KG1 (cell line): ENCODE measurements around the gene ERCC6L2.

Experiments
- DNase-seq: peaks from one replicate; lab custom pipeline; 2025; lab: John Stamatoyannopoulos, UW

ERCC6L2 gene

DNA sequence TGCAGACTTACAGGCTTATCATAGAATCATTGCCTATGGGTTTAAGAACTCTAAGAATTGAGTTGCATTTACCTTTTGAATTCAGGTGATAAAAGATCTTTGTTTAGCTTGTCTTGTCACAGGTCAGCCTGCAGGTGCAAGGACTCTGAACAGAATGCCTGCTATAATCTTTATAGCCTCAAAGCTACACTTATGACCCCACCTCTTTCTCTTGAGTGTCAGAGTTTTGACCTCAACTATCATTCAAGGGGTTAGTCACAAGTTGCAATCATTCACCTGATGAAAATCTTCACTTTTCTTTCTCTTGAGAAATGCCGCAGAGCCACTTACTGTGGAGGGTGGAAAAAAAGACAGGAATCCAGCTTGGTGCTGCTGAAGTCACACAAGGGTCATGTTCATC is 49.5 kb downstream of the ERCC6L2 start:
- DNase-seq: no peak

DNA sequence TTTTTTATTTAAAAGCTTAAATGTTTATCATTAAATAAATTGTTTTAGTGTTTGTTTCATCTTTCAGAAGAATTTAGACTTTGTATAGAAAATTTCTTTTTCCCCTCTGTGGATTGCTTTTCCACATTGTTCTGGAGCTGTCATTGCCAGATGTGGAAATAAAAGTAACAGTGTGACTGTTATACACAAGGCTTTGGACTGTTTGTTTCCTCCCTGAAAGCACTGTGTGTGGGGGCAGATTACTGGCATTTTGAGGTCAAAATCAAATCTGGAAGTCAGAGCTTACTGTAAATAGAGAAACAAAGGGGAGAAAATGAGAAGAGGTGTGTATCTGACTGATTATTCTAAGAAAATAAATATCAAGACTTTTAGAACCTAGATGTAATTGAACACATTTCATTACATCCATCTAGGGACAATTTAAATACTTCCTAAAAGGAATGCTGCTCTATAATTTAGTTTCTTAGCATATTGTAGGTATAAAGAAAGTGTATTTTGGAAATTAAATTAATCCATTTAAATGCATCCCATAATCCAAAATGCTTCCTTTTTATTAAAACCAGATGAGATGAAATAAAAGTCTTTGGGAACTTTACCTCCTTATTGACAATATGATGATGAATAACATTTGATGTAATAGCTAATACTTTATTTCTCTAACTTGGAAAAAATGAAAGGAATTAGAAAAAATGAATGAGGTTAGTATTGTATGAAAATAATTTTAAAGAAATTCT is 51.9 kb downstream of the ERCC6L2 start:
- DNase-seq: no peak

DNA sequence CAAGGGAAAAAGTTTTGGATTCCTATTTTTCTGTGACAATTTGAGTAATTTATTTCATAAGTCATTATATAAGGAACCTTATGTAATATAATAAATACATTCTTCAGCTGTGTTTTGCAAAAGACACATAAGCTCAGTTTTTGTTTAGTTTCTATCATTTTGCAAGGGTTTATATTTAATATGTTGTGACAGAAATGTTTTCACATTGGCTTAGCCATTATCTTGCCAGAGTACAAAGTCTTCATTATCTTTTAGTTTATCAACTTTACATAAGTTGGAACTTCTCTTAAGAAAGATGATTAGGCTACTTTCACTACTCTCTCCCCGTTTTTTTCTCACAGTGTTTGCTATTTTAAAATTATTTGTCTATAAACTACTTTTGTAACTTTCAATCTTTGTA is 54.8 kb downstream of the ERCC6L2 start:
- no peak for DNase-seq

DNA sequence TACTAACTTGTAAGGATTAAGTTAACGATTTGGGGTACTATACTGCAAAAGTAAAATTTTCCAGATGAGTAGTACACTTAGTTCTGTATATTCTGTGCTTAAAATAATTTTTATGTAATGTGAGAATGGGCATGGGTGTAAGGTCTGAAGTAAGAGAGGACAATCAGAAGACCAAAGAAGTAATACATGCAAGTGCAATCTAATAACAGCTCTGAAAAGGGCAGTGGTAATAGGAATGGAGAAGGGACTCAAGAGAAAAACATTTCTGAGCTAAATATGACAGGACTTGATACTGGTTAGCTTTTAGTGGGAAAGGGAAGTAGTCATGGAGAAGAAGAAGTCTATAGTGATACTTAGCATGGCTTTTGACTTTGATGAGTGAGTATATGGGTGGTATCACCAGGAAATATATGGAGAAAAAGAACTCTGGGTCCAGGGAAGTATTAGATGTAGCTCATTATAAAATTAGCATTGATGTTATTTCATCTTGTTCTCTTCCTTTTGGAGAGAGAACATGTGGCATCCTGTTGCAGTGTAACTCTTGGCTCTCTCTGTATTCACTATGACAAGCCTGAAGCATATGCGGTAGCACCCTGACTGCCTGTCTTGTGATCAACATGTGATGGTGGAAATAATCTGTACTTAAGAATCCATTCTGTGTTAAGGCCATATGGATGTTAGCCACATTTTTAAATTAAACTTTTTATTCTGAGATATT is 60.5 kb downstream of the ERCC6L2 start:
- DNase-seq: no peak

DNA sequence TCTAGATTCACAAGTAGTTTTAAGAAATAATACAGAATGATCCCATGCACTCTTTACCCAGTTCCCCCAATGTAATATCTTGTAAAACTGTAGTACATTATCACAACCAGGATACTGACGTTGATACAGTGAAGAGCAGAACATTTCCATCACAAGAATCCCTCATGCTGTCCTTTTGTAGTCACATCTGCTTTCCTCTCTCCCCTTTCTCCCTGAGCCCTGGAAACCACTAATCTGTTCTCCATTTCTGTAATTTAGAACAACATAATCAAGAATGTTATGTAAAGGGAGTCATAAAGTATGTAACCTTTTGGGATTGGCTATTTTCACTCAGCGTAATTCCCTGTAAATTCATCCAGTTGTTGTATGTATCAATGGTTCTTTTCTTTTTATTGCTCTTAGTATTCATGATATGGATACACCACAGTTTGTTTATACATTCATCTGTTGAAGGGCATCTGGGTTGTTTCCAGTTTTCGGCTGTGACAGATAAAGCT is 61.1 kb downstream of the ERCC6L2 start:
- no peak for DNase-seq

DNA sequence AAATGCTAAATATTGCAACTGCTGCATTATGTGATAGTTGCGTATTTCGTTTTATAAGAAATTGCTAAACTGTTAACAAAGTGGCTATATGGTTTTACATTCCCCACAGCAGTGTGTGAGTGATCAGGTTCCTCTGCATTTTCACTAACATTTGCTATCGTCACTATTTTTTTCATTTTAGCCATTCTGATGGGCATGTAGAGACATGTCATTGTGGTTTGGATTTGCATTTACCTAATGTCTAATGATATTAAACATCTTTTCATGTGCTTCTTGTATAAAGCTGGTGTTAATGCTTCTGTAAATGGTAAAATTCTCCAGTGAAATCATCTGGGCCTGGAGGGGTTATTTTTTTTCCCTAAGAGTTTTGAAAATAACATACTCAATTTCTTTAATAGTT is 61.6 kb downstream of the ERCC6L2 start:
- DNase-seq: no peak

DNA sequence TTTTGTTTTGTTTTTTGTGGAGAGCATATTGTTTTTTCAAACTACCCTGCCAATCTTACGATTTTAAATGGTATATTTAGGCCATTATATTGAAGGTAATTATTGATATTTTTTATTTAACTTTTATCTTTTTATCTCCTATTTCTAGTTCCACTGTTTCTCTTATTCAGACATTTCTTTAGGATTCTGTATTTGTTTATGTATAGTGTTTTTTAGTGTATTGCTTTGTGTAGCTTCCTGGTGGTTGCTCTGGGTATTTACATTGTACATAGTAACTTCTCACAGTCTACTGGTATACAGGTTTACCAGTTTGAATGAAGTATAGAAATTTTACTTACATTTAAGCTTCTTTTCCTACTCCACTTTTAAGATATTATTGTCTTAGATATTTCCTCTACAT is 63.2 kb downstream of the ERCC6L2 start:
- DNase-seq: no peak

DNA sequence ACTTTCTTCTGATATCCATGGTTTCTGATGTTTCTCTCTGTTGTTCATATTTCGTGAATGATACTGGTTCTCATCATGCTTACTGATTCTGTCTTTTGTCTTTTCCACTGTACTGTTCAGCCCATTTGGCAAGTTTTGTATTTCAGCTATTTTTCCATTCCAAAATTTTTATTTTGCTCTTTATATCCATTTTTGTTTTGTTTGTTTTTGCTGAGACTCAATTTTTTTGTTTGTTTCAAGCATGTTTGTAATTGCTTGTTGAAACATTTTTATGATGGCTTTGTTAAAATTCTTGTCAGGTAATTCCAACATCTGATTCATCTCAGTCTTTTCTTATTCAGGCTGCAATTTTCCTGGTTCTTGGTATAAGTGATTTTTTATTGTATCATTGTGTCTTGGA is 64.0 kb downstream of the ERCC6L2 start:
- DNase-seq: no peak

DNA sequence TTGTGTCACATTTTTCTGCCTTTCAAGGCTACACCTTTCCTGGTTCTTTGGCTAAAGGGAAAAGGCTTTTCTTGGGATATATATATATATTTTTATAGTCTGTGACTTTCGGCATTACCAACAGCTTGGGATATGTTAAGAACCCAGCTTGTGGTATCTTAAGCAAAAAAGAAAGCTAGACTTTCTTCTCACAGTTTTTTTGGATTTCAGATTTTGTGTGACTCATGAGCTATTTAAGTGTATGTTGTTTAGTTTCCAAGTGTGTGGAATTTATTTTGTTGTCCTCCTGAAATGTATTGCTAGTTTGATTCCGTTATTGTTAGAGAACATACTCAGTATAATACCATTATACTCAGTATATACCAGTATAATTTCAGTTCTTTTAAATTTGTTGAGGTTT is 64.8 kb downstream of the ERCC6L2 start:
- DNase-seq: no peak

DNA sequence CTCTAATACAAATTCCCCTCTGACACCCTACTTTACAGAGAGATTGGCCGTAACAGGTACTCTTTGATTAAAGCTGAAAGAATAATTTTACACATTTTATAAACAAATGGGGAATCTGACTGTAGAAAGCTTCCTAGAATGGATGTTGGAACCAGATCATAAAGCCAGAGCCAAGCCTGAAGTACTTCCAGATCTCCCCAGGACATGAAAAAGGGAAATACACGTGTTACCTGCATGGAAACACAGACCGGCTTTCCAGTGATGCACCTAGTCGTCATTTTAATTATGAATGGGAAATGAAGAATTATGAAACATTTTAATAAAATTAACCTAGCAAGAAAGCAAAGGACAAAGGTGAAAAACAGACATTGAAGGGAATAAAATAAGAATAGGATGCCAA is 66.5 kb downstream of the ERCC6L2 start:
- no peak for DNase-seq

DNA sequence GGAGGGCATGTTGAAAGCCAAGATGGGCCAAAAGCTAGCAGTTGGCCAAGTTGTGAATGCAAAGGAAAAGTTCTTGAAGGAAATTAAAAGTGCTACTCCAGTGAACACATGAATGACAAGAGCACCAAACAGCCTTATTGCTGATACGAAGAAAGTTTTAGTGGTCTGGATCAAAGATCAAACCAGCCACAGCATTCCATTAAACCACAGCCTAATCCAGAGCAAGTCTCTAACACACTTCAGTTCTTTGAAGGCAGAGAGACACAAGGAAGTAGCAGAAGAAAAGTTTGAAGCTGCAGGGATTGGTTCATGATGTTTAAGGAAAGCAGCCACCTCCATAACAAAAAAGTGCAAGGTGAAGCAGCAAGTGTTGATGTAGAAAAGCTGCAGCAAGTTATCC is 71.6 kb downstream of the ERCC6L2 start:
- no peak for DNase-seq

DNA sequence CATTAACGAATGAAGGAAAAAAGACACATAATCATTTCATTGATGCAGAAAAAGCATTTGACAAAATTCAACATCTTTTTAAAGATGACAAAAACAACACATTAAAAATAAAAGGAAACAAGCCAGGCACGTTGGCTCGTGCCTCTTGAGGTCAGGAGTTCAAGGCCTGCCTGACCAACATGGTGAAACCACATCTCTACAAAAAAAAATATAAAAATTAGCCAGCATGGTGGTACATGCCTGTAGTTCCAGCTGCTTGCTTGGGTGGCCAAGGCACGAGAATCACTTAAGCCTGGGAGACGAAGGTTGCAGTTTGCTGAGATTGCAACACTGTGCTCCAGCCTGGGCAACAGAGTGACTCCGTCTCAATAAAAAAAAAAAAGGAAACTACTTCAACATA is 77.0 kb downstream of the ERCC6L2 start:
- DNase-seq: no peak

DNA sequence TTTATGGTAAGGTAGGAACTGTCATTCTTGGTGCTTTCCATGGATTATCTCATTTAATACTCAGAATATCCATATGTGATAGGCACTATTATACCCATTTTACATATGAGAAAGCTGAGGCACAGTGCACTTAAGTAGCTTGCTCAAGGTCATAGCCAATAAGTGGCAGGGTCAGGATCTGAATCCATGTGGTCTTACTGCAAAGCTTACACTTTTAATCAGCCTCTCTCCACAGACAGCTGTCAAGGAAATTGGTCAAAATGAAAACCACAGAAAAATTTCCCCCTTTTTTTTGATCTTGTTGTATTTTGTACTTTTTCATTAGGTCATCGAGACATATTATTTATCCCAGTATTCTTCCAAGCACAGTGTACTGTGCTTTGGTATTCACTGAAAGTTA is 78.5 kb downstream of the ERCC6L2 start:
- no peak for DNase-seq

DNA sequence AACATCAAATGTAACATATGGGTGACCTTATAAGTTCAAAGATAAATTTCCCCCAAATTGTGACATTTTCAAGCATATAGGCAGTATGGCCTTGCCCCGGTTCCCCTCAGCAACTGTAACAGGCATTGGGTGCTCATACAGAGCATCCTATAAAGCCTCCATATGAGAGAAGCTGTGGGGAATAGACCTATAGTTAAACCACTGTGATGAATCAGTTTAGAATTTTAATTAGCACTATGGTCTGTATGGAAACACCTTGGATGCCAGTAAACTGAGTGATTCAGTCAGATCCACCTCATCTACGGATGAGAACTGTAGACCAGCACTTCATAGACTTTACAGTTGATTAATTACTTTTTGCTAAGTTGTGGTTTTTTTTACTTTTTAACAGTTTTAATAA is 79.4 kb downstream of the ERCC6L2 start:
- DNase-seq: no peak

DNA sequence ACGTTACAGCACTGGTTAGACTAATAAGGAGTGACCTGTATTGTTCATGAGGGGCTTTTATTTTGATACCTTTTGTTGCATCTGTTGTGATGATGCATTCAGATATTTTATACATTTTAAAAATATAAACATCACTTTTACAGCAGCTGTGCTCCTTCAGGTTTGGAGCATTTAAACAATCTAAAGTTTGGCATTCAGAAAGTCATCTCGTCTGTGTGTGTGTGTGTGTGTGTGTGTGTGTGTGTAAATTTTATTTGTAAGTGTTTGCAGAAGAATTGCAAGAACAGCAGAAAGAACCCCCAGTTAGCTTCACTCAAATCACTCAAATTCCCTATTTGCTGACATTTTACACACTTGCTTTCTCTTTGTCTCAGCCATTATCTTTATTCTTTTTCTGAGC is 87.4 kb downstream of the ERCC6L2 start:
- no peak for DNase-seq

DNA sequence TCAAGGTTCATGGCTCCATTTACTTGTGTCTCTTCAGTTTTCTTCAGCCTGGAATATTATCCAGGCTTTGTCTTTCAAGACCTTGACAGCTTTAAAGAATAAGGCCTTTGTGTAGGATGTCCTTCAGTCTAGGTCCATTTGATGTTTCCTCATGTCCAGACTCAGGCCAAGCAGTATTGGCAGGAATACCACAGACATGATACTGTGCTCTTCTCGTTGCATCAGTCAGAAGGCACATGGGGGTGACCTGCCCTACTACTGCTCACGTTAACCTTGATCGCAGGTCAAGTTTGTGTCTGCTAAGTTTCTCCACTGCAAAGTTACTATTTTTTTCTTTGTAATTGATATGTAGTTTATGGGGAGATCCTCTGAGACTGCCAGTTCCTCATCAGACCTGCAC is 88.2 kb downstream of the ERCC6L2 start:
- DNase-seq: no peak

DNA sequence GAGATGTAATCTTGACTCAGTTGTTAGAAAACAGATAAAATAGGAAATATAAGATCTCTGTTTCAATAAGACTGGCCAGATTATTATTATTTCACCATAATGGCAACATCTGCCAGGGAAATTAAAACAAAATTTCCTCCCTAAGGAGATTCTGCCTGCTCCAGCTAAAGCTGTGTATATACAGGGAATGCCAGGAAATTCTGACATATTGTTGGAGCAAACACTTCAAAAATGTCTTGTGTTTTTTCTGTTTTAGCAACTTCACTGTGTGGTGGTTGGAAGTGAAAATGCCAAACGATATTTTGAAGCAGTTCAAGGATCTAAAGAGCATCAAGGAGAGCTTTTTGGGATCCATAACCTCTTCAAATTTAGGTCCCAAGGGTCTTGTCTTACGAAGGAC is 90.8 kb downstream of the ERCC6L2 start:
- DNase-seq: no peak

DNA sequence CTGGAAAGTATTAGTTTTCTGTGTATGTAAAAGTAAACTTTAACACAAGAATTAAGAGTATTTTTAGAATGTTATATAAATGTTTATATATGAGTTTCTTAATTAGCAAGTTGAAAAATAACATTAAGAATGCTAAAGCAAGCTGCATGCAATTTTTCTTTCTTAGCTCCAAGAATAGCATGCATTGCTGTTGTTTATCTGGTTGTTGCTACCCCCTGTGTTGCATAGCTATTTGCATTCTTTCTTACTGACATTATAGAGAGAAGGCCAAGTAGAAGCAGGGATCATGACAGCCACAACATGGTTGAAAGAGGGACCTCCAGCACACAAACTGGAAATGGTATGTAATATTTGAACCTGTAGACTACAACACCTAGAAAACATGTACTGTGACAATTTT is 94.8 kb downstream of the ERCC6L2 start:
- no peak for DNase-seq

DNA sequence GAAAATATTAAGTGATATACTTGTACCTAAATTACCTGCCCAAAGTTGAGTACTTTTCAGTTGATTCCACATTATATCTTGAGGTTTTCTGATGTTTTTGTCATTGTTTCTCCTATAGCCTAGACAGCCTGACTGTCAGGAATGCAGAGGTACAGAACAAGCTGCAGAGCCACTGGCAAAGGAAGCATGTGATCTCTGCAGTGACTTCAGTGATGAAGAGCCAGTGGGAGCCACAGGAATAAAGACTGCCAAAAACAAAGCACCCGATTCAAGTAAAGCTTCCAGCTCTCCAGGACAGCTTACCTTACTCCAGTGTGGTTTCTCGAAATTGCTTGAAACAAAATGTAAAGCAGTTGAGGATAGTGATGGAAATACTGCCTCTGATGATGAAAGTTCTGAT is 96.3 kb downstream of the ERCC6L2 start:
- no peak for DNase-seq

DNA sequence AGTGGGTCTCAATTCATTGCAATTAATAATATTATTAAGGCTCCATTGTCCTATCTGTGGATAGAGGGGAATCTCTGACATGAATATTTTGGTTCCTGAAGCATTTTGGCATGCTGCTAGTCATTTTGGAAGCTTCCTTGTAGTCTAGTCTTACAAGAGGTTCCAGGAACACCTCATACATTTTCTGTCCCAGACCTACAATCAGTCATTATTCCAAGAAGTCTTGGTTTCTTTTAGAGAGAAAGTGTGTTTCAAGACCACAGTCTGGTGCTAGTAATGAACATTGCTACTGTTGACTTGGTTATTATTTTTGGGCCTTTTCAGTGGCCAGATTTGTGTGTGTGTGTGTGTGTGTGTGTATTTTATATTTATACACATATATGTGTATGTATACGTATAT is 98.9 kb downstream of the ERCC6L2 start:
- no peak for DNase-seq

DNA sequence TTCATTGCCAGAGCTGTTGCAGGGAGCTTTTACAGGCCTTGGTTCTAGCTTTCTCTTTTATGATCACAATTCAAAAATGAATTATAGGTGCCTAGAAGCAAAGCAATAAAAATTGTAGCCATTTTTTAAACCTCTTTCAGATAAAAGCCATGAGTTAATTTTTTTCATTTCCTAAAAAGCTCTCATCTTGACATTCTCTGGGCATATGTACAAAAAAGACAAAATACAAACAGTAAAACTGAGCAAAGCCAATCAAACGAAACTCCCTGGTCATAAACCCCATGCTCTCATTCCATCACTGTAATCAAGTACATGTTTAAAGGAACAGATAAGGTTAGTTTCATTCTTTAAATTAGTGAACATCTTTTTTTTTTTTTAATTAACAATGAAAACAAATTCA is 101.9 kb downstream of the ERCC6L2 start:
- DNase-seq: no peak

DNA sequence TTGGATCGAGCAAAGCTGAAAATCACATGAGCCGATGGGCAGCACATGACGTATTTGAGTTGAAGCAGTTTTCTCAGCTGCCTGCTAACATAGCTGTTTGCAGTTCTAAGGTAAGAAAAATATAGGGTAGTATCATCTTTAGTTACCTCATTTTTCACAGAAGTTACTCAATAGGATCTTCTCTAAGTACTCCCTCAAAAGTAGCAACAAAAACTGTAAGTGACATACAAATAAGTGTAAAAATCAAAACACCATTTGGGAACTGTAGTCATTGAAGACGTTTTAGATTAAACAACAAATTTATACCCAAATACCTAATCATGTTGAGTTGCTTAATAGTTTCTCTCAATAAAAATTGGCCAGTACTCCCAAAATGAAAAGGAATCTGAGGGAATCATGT is 102.6 kb downstream of the ERCC6L2 start:
- DNase-seq: no peak

DNA sequence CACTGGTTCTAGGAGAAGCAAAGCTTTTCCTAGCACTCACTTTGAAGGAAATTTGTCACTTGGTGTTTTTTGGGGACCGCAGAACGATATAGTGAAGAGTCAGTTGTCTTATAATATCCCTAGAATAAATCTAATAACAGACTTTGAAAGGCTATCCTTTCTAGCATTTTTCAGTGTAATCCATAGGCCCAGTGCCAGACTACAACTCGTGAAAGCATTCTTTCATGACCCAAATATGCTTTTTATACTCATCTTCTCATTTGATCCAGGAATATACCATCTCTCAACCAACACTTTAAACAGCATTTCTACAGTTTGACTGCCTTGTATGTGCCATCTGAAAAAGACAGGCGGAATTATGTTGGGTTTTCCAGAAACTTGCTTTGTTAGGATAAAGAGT is 104.0 kb downstream of the ERCC6L2 start:
- DNase-seq: no peak
